GM12878 (cell line): ENCODE results near the gene SLC44A4. TPM values are rescaled to one million over a fixed set of nuclear protein-coding genes. Genes with fewer than 3 reads are reported as not detected.
"Not testable (repeated sequence)": the region's sequence is repeated elsewhere in the genome, so short reads cannot be mapped to it uniquely, and the experiment has no call there.

Experiments used
- ATAC-seq: fragments of 200-7000 bp; cut with Tn5 transposase; 3 replicates; pipeline ENCODE4 v1.9.1; 2020; ENCODE audit warnings: mild to moderate bottlenecking, moderate library complexity
- BruUV-seq: library from RNA; stranded (reverse); fragments of 400-500 nt; replicated peaks from 2 replicates; lab custom pipeline; 2021; lab: Mats Ljungman, UMichigan
- CTCF ChIA-PET: fragments of 300-600 bp; sonication (Branson Sonifier 250); formaldehyde crosslinking; extraction: SDS; loops from one replicate; lab custom pipeline; 2021; ENCODE audit warnings: inconsistent platforms; lab: Yijun Ruan, JAX
- POLR2A ChIA-PET: fragments of 350-600 bp; formaldehyde crosslinking; extraction: SDS; loops from one replicate; lab custom pipeline; 2021; ENCODE audit warnings: inconsistent platforms; lab: Charles Lee
- RAD21 ChIA-PET: fragments of 300-600 bp; sonication (Branson Sonifier 250); formaldehyde crosslinking; loops from one replicate; lab custom pipeline; 2023; ENCODE audit warnings: antibody characterized with exemption; ENCODE audit not compliant: unreplicated experiment; lab: Charles Lee
- SMC1A ChIA-PET: fragments of 300-600 bp; sonication (Branson Sonifier 250); formaldehyde crosslinking; loops from one replicate; lab custom pipeline; 2023; ENCODE audit not compliant: unreplicated experiment, uncharacterized antibody; lab: Charles Lee
- DNase-seq: peaks from one replicate; pipeline ENCODE4 v3.0.0-alpha.2; 2011; ENCODE audit warnings: low read depth, low spot score
- FAIRE-seq: peaks from 3 replicates; lab custom pipeline; 2011; peaks lifted over from hg19 to GRCh38; lab: Jason Lieb, UNC
- H2AFZ ChIP-seq: 2 replicates; pipeline ENCODE4 v1.6.0; 2011; ENCODE audit warnings: low read depth, low read length, control low read depth; ENCODE audit not compliant: control insufficient read depth
- H3K27ac ChIP-seq: 2 replicates; pipeline ENCODE4 v1.5.1; 2011; ENCODE audit warnings: control low read depth; ENCODE audit not compliant: control insufficient read depth, insufficient read depth
- H3K27me3 ChIP-seq, 2 experiments: replicated peaks in 1 of 2; 2 replicates each; pipeline versions ENCODE4 v1.6.0 to v1.6.1; 2011; ENCODE audit warnings: low read length in 1 of 2; ENCODE audit not compliant: control insufficient read depth in 2 of 2, insufficient read depth in 2 of 2
- H3K36me3 ChIP-seq, 2 experiments: 2 replicates each; pipeline ENCODE4 v1.5.1; 2011; ENCODE audit warnings: low read length in 1 of 2; ENCODE audit not compliant: control insufficient read depth in 2 of 2, insufficient read depth in 2 of 2
- H3K4me1 ChIP-seq: 2 replicates; pipeline ENCODE4 v1.6.1; 2011; ENCODE audit warnings: mild to moderate bottlenecking, low read length, moderate library complexity, mixed read lengths; ENCODE audit not compliant: control insufficient read depth, insufficient read depth
- H3K4me2 ChIP-seq: 2 replicates; pipeline ENCODE4 v1.6.0; 2011; ENCODE audit warnings: control low read depth; ENCODE audit not compliant: control insufficient read depth, insufficient read depth
- H3K4me3 ChIP-seq: fragments of 200-600 bp; sonication (generic); 2 replicates; pipeline ENCODE4 v1.5.1; 2016
- H3K79me2 ChIP-seq: 2 replicates; pipeline ENCODE4 v1.6.0; 2011; ENCODE audit warnings: low read length; ENCODE audit not compliant: control insufficient read depth, insufficient read depth
- H3K9ac ChIP-seq: 2 replicates; pipeline ENCODE4 v1.8.0; 2011; ENCODE audit warnings: low read length, control low read depth, mixed read lengths; ENCODE audit not compliant: control insufficient read depth, insufficient read depth
- H3K9me3 ChIP-seq: replicated peaks from 3 replicates; pipeline ENCODE4 v1.5.1; 2011; ENCODE audit warnings: mild to moderate bottlenecking, low read length; ENCODE audit not compliant: control insufficient read depth, insufficient read depth
- H4K20me1 ChIP-seq: 2 replicates; pipeline ENCODE4 v1.6.0; 2011; ENCODE audit not compliant: control insufficient read depth, insufficient read depth
- ESRRA ChIP-seq: IDR thresholded peaks from 2 replicates; pipeline ENCODE4 v1.6.1; 2012; ENCODE audit warnings: mild to moderate bottlenecking, low read length, improper control_type of control experiment
- EZH2 ChIP-seq: IDR thresholded peaks from 2 replicates; pipeline ENCODE4 v1.6.1; 2012; ENCODE audit warnings: low read depth, mild to moderate bottlenecking, control low read depth, inconsistent platforms, low read length, borderline replicate concordance; ENCODE audit not compliant: control insufficient read depth
- HDAC2 ChIP-seq: fragments of 200-600 bp; sonication (generic); IDR thresholded peaks from 2 replicates; pipeline ENCODE4 v1.6.1; 2017
- IRF4 ChIP-seq: IDR thresholded peaks from 2 replicates; pipeline ENCODE4 v1.6.1; 2011; ENCODE audit warnings: low read depth, low read length
- NFYA ChIP-seq: IDR thresholded peaks from 2 replicates; pipeline ENCODE4 v1.6.1; 2011; ENCODE audit warnings: low read depth, mild to moderate bottlenecking, low read length, improper control_type of control experiment, borderline replicate concordance
- NR2C2 ChIP-seq: IDR thresholded peaks from 2 replicates; pipeline ENCODE4 v1.6.1; 2011; ENCODE audit warnings: borderline replicate concordance, low read depth; ENCODE audit not compliant: control insufficient read depth, insufficient read length
- SMC3 ChIP-seq: IDR thresholded peaks from 2 replicates; pipeline ENCODE4 v1.6.1; 2011; ENCODE audit warnings: low read length, improper control_type of control experiment, borderline replicate concordance
- SREBF1 ChIP-seq: IDR thresholded peaks from 2 replicates; pipeline ENCODE4 v1.6.1; 2012; ENCODE audit warnings: mild to moderate bottlenecking, low read length
- WRNIP1 ChIP-seq: IDR thresholded peaks from 2 replicates; pipeline ENCODE4 v1.6.1; 2011; ENCODE audit warnings: low read depth, low read length, improper control_type of control experiment, borderline replicate concordance
- ZBED1 ChIP-seq: IDR thresholded peaks from 2 replicates; pipeline ENCODE4 v1.6.1; 2016; ENCODE audit warnings: borderline replicate concordance
- ZNF217 ChIP-seq: fragments of 450-650 bp; IDR thresholded peaks from 2 replicates; pipeline ENCODE4 v1.6.1; 2017; ENCODE audit warnings: antibody characterized with exemption, mild to moderate bottlenecking
- ZNF622 ChIP-seq: fragments of 450-650 bp; IDR thresholded peaks from 2 replicates; pipeline ENCODE4 v1.6.1; 2017; ENCODE audit warnings: mild to moderate bottlenecking, inconsistent platforms
- WGBS: methylation state at CpG from one replicate; pipeline ENCODE4 v1.1.6; 2016; ENCODE audit warnings: low lambda C conversion rate; ENCODE audit not compliant: insufficient replicate concordance, insufficient coverage; ENCODE audit errors: missing lambda C conversion rate; 5-methylcytosine and 5-hydroxymethylcytosine counted together
- in situ Hi-C: fragments of 300-500 bp; cut with MboI; formaldehyde crosslinking; loops from 9 replicates; pipeline ENCODE4 v1.14.3; 2018; ENCODE audit warnings: mixed read lengths
- intact Hi-C: fragments of 100-400 bp; cut with micrococcal nuclease; formaldehyde crosslinking; loops from one replicate; pipeline ENCODE4 v1.14.2; 2022; ENCODE audit not compliant: unreplicated experiment
- polyA plus RNA-seq, 11 experiments: library from polyadenylated mRNA; depleted of rRNA in 4 of 11; unstranded in 6 of 11; stranded (reverse) in 5 of 11; fragments of >200 nt; fragmentation: Nextera tagmentation in 4 of 11; fragmentation: Illumina TruSeq in 1 of 11; extraction: Ambion mirVana in 4 of 11; extraction: Trizol in 1 of 11; gene quantifications; 1 replicate in 1 of 11; 2 replicates in 10 of 11; pipeline versions ENCODE4 v1.2.1 to v1.2.3, GENCODE V29; 2011 to 2016; ENCODE audit warnings: inconsistent platforms in 2 of 11, missing spikeins in 2 of 11, low read depth in 1 of 11
- total RNA-seq, 4 experiments: library from RNA; depleted of rRNA in 3 of 4; stranded (reverse); fragments of >200 nt in 3 of 4; fragmentation: Illumina TruSeq in 1 of 4; extraction: Trizol in 1 of 4; gene quantifications; 2 replicates each; pipeline versions ENCODE4 v1.2.1 to v1.2.3, GENCODE V29; 2013 to 2021
- TF ChIP-seq, protein P1 (sequence below): fragments of 450-650 bp; IDR thresholded peaks from 2 replicates; pipeline ENCODE4 v1.6.1; 2016; ENCODE audit warnings: mild to moderate bottlenecking

SLC44A4 gene
- total and polyA plus RNA-seq, 10 of the 15 experiments (the other 5 are each of a cell fraction or from before 2014, with no cell fraction given) = 0.04 to 0.24 (median 0.15) TPM; not detected in 3

- Histone ChIP-seq H3K36me3 (no peaks in the 10 kb centered on the region), H3K4me3 (no peak overlapping the region), H3K4me1 (peaks cover 30% of the 10 kb centered on the region), H3K79me2 (no peaks in the 10 kb centered on the region), H3K9ac (no peak overlapping the region), H2AFZ (no peak overlapping the region), H3K4me2 (no peak overlapping the region), H3K9me3 (no peaks in the 10 kb centered on the region), H3K27me3 (no peaks in the 10 kb centered on the region), H4K20me1 (no peaks in the 10 kb centered on the region), H3K27ac (no peak overlapping the region)
- ATAC-seq = no peak
- ChIA-PET CTCF (interaction anchor here (0.7 to 1.2 kb wide), 3 partner anchors 8 to 23 kb away, joined by 3 to 8 read pairs (median 3); no protein-coding TSS in a partner anchor), SMC1A (interaction anchor here (0.8 kb wide), 1 partner anchor 11 kb away, joined by 3 read pairs; no protein-coding TSS in a partner anchor), RAD21 (no interaction called here), POLR2A (interaction anchor here (0.6 to 1.0 kb wide), 4 partner anchors 11 to 306 kb away, joined by 3 to 6 read pairs (median 4); no protein-coding TSS in a partner anchor)
- no TSS peak for BruUV-seq
- no peak for DNase-seq
- intact Hi-C loops (no loop called here), in situ Hi-C loops (no loop called here)
- TF ChIP-seq, protein P1, sequence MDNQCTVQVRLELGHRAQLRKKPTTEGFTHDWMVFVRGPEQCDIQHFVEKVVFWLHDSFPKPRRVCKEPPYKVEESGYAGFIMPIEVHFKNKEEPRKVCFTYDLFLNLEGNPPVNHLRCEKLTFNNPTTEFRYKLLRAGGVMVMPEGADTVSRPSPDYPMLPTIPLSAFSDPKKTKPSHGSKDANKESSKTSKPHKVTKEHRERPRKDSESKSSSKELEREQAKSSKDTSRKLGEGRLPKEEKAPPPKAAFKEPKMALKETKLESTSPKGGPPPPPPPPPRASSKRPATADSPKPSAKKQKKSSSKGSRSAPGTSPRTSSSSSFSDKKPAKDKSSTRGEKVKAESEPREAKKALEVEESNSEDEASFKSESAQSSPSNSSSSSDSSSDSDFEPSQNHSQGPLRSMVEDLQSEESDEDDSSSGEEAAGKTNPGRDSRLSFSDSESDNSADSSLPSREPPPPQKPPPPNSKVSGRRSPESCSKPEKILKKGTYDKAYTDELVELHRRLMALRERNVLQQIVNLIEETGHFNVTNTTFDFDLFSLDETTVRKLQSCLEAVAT = no peak
- no peak for TF ChIP-seq ZNF217
- TF ChIP-seq HDAC2 = no peak
- no peak for TF ChIP-seq ESRRA
- no peak for TF ChIP-seq ZBED1
- no peak for TF ChIP-seq WRNIP1
- TF ChIP-seq SREBF1 = no peak
- no peak for TF ChIP-seq IRF4
- no peak for TF ChIP-seq EZH2
- TF ChIP-seq NFYA = no peak
- TF ChIP-seq NR2C2 = no peak
- no peak for TF ChIP-seq ZNF622
- no peak for TF ChIP-seq SMC3
- 59% methylated on average over 11 of the region's 11 CpGs for WGBS
- no peak for FAIRE-seq
Observed at GRCh38 chr6:31911826-31912585, 33.2 kb upstream of the SLC44A4 start.

DNA sequence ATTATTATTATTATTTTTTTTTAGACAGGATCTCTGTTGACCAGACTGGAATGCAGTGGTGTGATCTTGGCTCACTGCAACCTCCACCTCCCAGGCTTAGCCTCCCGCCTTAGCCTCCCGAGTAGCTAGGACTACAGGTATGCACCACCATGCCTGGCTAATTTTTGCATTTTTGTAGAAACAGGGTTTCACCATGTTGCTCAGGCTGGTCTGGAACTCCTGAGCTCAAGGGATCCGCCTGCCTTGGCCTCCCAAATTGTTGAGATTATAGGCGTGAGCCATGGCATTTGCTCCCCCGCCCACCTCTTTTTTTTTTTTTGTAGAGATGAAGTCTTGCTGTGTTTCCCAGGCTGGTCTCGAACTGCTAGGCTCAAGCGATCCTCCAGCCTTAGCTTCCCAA lies 30.5 kb upstream of the SLC44A4 start:
- H2AFZ ChIP-seq, H4K20me1 ChIP-seq, RAD21 ChIA-PET, H3K79me2 ChIP-seq, FAIRE-seq, in situ Hi-C loops, H3K27me3 ChIP-seq, H3K9ac ChIP-seq, BruUV-seq, H3K9me3 ChIP-seq, H3K36me3 ChIP-seq, H3K27ac ChIP-seq, ATAC-seq, H3K4me2 ChIP-seq, H3K4me3 ChIP-seq, DNase-seq: not testable (repeated sequence)
- peaks cover 25% of the 10 kb centered on the region for H3K4me1 ChIP-seq
- CTCF ChIA-PET = interaction anchor here (0.6 to 1.1 kb wide), 5 partner anchors 12 to 299 kb away, joined by 3 to 8 read pairs (median 4); partner anchors contain the start of gene SLC44A4
- POLR2A ChIA-PET = interaction anchor here (0.6 to 0.8 kb wide), 3 partner anchors 80 to 678 kb away, joined by 3 to 4 read pairs (median 4); no protein-coding TSS in a partner anchor
- 24% methylated on average over 7 of the region's 7 CpGs for WGBS
- intact Hi-C loops = loop anchor here (10.0 kb wide), 1 partner anchor 364 kb away; the partner anchor contains the start of genes ATP6V1G2, DDX39B and NFKBIL1
- SMC1A ChIA-PET = interaction anchor here (1.0 kb wide), 1 partner anchor 71 kb away, joined by 4 read pairs; no protein-coding TSS in a partner anchor
